Measurements from ENCODE around the gene ZNF230. TPM values are rescaled to one million over a fixed set of nuclear protein-coding genes. Genes with fewer than 3 reads are reported as not detected.

The ZNF230 gene
- total and polyA plus RNA-seq, 2 donors (not counting 3 experiments of a cell fraction or from before 2014, with no cell fraction given) = 1.4 to 2.9 TPM

DNA sequence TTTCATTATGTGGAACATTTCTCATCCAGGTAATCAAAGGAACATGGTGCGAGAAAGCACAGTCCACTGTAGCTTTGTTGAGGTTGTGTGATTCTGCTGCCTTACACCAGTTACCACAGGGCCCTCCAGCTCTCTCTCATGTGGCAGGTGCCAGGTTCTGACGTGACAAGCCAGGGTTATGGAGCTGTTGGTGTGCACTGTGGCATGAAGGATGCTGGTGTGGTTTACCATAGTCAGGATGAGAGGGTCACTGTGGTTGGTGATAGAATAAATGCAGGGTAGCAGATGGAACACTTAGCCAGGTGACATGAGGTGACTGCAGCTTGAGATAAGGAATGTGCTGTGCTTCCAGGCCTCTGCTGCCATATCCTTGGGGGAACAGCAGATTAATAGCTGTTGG lies 56.5 kb downstream of the ZNF230 start:
- Histone ChIP-seq H3K9ac (replicated peaks; ENCODE audit: extremely low read depth, insufficient read depth, low read length) (no peak overlapping the region), H3K79me2 (ENCODE audit: control insufficient read depth, insufficient read depth, low read length) (no peaks in the 10 kb centered on the region), H3K4me1 (ENCODE audit: control insufficient read depth, extremely low read depth, insufficient read depth, low read length) (no peaks in the 10 kb centered on the region), H3K27ac (ENCODE audit: insufficient read depth, low read depth, low read length) (no peak overlapping the region), H3K4me2 (ENCODE audit: insufficient read depth, low read length) (no peak overlapping the region), H3K36me3 (ENCODE audit: control insufficient read depth in 2 of 2, extremely low read depth in 1 of 2, insufficient read depth in 2 of 2, low read length in 2 of 2) (peaks cover 0 to 17% of the 10 kb centered on the region in 2 experiments), H2AFZ (ENCODE audit: low read depth, low read length) (no peak overlapping the region), H3K27me3 (ENCODE audit: control insufficient read depth in 2 of 2, insufficient read depth in 2 of 2, low read length in 2 of 2) (no peaks in the 10 kb centered on the region), H3K9me3 (replicated peaks; ENCODE audit: control insufficient read depth, insufficient read depth, low read length) (no peaks in the 10 kb centered on the region), H4K20me1 (replicated peaks; ENCODE audit: control insufficient read depth, extremely low read depth, insufficient read depth, low read length) (no peaks in the 10 kb centered on the region), H3K4me3 (replicated peaks in 1 of 3; ENCODE audit: insufficient read depth in 1 of 3, low read depth in 1 of 3, low read length in 3 of 3) (no peak overlapping the region), H3K9me1 (replicated peaks; ENCODE audit: control insufficient read depth, extremely low read depth, insufficient read depth, low read length) (no peaks in the 10 kb centered on the region)
- FAIRE-seq = no peak
- TF ChIP-seq MYC (IDR thresholded peaks at IDR 0.05; ENCODE audit: low read depth, low read length) = no peak
- TF ChIP-seq EZH2 (IDR thresholded peaks at IDR 0.05; ENCODE audit: borderline replicate concordance, low read depth, low read length, severe bottlenecking) = no peak
- TF ChIP-seq MAX (IDR thresholded peaks at IDR 0.05; ENCODE audit: insufficient read depth, insufficient read length) = no peak
- no peak for TF ChIP-seq POLR2A (IDR thresholded peaks at IDR 0.05; ENCODE audit: low read depth, low read length)
- no peak for TF ChIP-seq GATA2 (IDR thresholded peaks at IDR 0.05; ENCODE audit: insufficient read depth, insufficient read length, low read depth, low read length)
- TF ChIP-seq FOS (IDR thresholded peaks at IDR 0.05; ENCODE audit: borderline replicate concordance, insufficient read depth, low read length) = no peak
- no peak for TF ChIP-seq POLR2AphosphoS5 (IDR thresholded peaks at IDR 0.05; ENCODE audit: insufficient read depth, low read depth, low read length)
- TF ChIP-seq JUN (IDR thresholded peaks at IDR 0.05; ENCODE audit: borderline replicate concordance, insufficient read depth, insufficient read length, low read depth) = no peak
- TF ChIP-seq, protein P1, sequence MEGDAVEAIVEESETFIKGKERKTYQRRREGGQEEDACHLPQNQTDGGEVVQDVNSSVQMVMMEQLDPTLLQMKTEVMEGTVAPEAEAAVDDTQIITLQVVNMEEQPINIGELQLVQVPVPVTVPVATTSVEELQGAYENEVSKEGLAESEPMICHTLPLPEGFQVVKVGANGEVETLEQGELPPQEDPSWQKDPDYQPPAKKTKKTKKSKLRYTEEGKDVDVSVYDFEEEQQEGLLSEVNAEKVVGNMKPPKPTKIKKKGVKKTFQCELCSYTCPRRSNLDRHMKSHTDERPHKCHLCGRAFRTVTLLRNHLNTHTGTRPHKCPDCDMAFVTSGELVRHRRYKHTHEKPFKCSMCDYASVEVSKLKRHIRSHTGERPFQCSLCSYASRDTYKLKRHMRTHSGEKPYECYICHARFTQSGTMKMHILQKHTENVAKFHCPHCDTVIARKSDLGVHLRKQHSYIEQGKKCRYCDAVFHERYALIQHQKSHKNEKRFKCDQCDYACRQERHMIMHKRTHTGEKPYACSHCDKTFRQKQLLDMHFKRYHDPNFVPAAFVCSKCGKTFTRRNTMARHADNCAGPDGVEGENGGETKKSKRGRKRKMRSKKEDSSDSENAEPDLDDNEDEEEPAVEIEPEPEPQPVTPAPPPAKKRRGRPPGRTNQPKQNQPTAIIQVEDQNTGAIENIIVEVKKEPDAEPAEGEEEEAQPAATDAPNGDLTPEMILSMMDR (IDR thresholded peaks at IDR 0.05; ENCODE audit: extremely low read depth in 1 of 2, insufficient read depth in 1 of 2, low read depth in 1 of 2, low read length in 2 of 2) = no peak
- intact Hi-C loops (cut with micrococcal nuclease) = no loop called here
- no peak for DNase-seq (ENCODE audit: low read depth, low spot score)
- dilution Hi-C loops (cut with MboI; ENCODE audit: extremely low pct_ligation_motif_present, low sequenced_read_pairs) = no loop called here
- POLR2A ChIA-PET = no interaction called here
- no TSS peak for BruUV-seq (replicated peaks)
- CTCF ChIA-PET = no interaction called here

All from endothelial cell of umbilical vein (primary cell).